ENCODE measurements around the gene ASH1L.
"Not testable (repeated sequence)": the region's sequence is repeated elsewhere in the genome, so short reads cannot be mapped to it uniquely, and the experiment has no call there.

ASH1L gene

GRCh38 chr1:155555915-155556314 is 6.7 kb downstream of the ASH1L start:
- DNase-seq (ENCODE audit: low read depth in 2 of 2), result no peak

GRCh38 chr1:155553349-155553748 is 9.3 kb downstream of the ASH1L start:
- DNase-seq (ENCODE audit: low read depth in 2 of 2), result no peak

GRCh38 chr1:155548706-155549105 is 13.9 kb downstream of the ASH1L start:
- DNase-seq (ENCODE audit: low read depth in 2 of 2), result no peak

GRCh38 chr1:155540000-155540874 is 22.4 kb downstream of the ASH1L start:
- DNase-seq (ENCODE audit: low read depth in 2 of 2), result no peak

GRCh38 chr1:155537193-155537592 is 25.4 kb downstream of the ASH1L start:
- no peak for DNase-seq (ENCODE audit: low read depth in 2 of 2)

GRCh38 chr1:155531624-155532023 is 31.0 kb downstream of the ASH1L start:
- DNase-seq (ENCODE audit: low read depth in 2 of 2), result no peak

- DNase-seq (ENCODE audit: low read depth in 2 of 2), result no peak
Observed at GRCh38 chr1:155529929-155530328, 32.7 kb downstream of the ASH1L start.

GRCh38 chr1:155529109-155529508 is 33.5 kb downstream of the ASH1L start:
- no peak for DNase-seq (ENCODE audit: low read depth in 2 of 2)

GRCh38 chr1:155527677-155528076 is 34.9 kb downstream of the ASH1L start:
- no peak for DNase-seq (ENCODE audit: low read depth in 2 of 2)

- DNase-seq (ENCODE audit: low read depth in 2 of 2), result no peak
Observed at GRCh38 chr1:155526356-155526755, 36.2 kb downstream of the ASH1L start.

- DNase-seq (ENCODE audit: low read depth in 2 of 2), result no peak
Observed at GRCh38 chr1:155522069-155522468, 40.5 kb downstream of the ASH1L start.

GRCh38 chr1:155518484-155518883 is 44.1 kb downstream of the ASH1L start:
- no peak for DNase-seq (ENCODE audit: low read depth in 2 of 2)

- DNase-seq (ENCODE audit: low read depth in 2 of 2), result no peak
Observed at GRCh38 chr1:155514582-155515187, 47.9 kb downstream of the ASH1L start.

GRCh38 chr1:155513300-155513916 is 49.2 kb downstream of the ASH1L start:
- DNase-seq (ENCODE audit: low read depth in 2 of 2), result no peak

- DNase-seq (ENCODE audit: low read depth in 2 of 2), result not testable (repeated sequence)
Observed at GRCh38 chr1:155511385-155511784, 51.2 kb downstream of the ASH1L start.

GRCh38 chr1:155509064-155509463 is 53.5 kb downstream of the ASH1L start:
- DNase-seq (ENCODE audit: low read depth in 2 of 2), result no peak

GRCh38 chr1:155507945-155508344 is 54.7 kb downstream of the ASH1L start:
- DNase-seq (ENCODE audit: low read depth in 2 of 2), result no peak

- DNase-seq (ENCODE audit: low read depth in 2 of 2), result not testable (repeated sequence)
Observed at GRCh38 chr1:155505963-155506362, 56.6 kb downstream of the ASH1L start.

GRCh38 chr1:155504207-155504606 is 58.4 kb downstream of the ASH1L start:
- DNase-seq (ENCODE audit: low read depth in 2 of 2), result no peak

GRCh38 chr1:155499953-155500639 is 62.5 kb downstream of the ASH1L start:
- DNase-seq (ENCODE audit: low read depth in 2 of 2), result no peak

- no peak for DNase-seq (ENCODE audit: low read depth in 2 of 2)
Observed at GRCh38 chr1:155499263-155499662, 63.3 kb downstream of the ASH1L start.

- not testable (repeated sequence) for DNase-seq (ENCODE audit: low read depth in 2 of 2)
Observed at GRCh38 chr1:155493595-155493994, 69.0 kb downstream of the ASH1L start.

Data from stimulated activated CD8-positive, alpha-beta memory T cell treated with anti-CD3 and anti-CD28 coated beads, Interleukin-2, amount 100 ng/mL, for 48 hours (primary cell).